T-helper 2 cell treated with Interferon-gamma antibody and Interleukin-4, amounts not matched to agents 5 μg/mL and 100 μg/mL, for 36 hours (primary cell): ENCODE measurements around the gene PUS10.

Experiments
- DNase-seq: peaks from one replicate; pipeline ENCODE4 v3.0.0; 2021; ENCODE audit warnings: low spot score
- H3K27ac Mint-ChIP-seq: one replicate; pipeline ENCODE4 v1.8.0; 2021; ENCODE audit warnings: mild to moderate bottlenecking, mixed read lengths
- H3K27me3 Mint-ChIP-seq: one replicate; pipeline ENCODE4 v1.8.0; 2021; ENCODE audit warnings: low read depth, mixed read lengths
- H3K36me3 Mint-ChIP-seq: one replicate; pipeline ENCODE4 v1.8.0; 2021; ENCODE audit warnings: low read depth, mixed read lengths
- H3K4me1 Mint-ChIP-seq: one replicate; pipeline ENCODE4 v1.8.0; 2021; ENCODE audit warnings: low read depth, mixed read lengths
- H3K4me3 Mint-ChIP-seq: one replicate; pipeline ENCODE4 v1.8.0; 2022; ENCODE audit warnings: mild to moderate bottlenecking, moderate library complexity, mixed read lengths
- H3K9me3 Mint-ChIP-seq: one replicate; pipeline ENCODE4 v1.8.0; 2021; ENCODE audit warnings: mixed read lengths

Gene PUS10

GRCh38 chr2:60972889-60973656 is 45.0 kb downstream of the PUS10 start:
- Mint-ChIP-seq H3K27me3 (no peaks in the 10 kb centered on the region), H3K27ac (no peak overlapping the region), H3K4me3 (no peak overlapping the region), H3K4me1 (peaks cover 15% of the 10 kb centered on the region), H3K9me3 (no peaks in the 10 kb centered on the region), H3K36me3 (peaks cover 2% of the 10 kb centered on the region)
- DNase-seq: no peak

DNA sequence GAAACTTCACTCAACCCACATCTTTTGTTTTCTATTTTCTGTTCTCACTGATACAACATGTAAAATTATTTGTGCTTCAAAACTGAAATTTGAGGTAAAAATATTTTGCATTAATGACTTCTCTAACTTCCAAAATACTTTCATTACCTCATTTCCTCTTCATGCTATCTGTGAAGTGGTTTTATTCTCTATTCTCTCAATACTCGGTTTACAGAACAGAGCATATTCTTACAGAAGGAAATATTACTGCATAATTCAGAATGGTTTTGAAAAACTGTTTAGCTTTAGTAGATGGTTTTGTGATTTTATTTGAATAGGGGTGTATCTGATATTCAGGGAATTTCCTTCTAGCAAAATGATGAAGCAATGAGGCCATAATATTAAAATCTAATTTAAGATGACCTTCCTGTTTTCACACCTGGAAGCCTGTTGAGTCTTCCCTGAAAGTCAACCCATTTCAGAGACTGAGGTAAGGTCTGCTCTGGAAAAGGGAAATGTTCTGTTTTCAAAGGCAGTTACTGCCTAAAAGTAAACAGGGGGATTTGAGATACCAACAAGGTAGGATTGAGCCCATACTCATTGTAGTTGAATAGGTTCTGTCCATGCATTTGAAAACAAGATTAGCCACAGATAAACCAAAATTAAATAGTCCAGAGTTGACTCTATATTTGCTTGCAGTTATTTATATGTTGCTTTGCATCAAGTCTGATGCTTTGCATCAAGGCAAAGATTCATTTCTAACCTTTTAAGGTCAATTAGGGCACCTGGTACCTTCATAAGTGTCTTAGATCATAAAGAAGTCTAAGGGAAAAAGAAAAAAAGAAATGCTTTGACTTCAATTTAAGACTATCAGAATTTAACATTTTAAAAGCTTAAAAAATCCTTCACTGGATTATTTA is 51.3 kb downstream of the PUS10 start:
- peaks cover 7% of the 10 kb centered on the region for H3K9me3 Mint-ChIP-seq
- peaks cover 23% of the 10 kb centered on the region for H3K36me3 Mint-ChIP-seq
- no peaks in the 10 kb centered on the region for H3K27me3 Mint-ChIP-seq
- H3K4me3 Mint-ChIP-seq: peak overlapping the region; percentile 57
- H3K27ac Mint-ChIP-seq: peak overlapping the region; percentile 32
- no peak for DNase-seq
- peaks cover 29% of the 10 kb centered on the region for H3K4me1 Mint-ChIP-seq

- no peaks in the 10 kb centered on the region for H3K27me3 Mint-ChIP-seq
- H3K27ac Mint-ChIP-seq: peak overlapping the region; percentile 88
- DNase-seq: no peak
- H3K4me1 Mint-ChIP-seq: peaks cover 26% of the 10 kb centered on the region
- peaks cover 7% of the 10 kb centered on the region for H3K9me3 Mint-ChIP-seq
- H3K36me3 Mint-ChIP-seq: peaks cover 25% of the 10 kb centered on the region
- H3K4me3 Mint-ChIP-seq: peak overlapping the region; percentile 42
Observed at GRCh38 chr2:60965499-60965785, 52.6 kb downstream of the PUS10 start.

DNA sequence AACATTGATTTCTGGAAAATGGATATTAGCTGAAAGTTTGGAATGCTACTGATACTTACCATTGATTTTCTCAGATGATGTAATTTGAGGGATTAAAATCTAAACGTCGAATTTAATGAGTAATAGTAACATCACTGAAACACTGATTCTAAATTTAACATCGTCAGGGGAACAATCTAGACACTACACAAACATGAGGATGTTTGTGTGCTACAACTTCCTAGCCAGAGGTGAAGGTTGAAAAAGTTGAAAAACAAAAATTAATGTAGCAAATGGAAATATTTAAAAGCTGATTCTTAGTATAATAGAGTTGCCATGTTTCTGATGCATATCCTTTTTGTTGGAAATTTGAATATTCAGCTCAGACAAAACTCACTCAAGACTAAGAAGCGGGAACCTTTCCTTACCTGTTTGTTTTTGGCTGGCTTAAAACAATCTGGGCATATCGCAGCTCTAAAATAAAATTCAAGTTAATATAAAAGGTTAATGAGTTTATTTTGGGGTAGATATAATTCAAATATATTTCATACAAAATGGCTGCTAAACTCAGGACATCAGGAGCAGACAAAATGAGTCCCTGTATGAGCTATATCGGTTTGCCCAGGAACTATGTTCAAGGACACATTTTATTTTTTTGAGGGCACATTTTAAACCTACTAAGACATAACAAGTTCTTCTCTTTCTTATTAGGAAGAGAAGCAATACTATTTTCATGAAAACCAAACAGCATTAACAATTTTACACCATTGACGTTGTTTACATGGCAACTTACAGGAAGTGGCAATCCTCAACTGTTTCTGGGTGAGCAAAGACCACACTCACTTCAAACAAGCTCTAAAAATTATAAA is 53.2 kb downstream of the PUS10 start:
- Mint-ChIP-seq H3K36me3 (peaks cover 25% of the 10 kb centered on the region), H3K27me3 (no peaks in the 10 kb centered on the region), H3K4me1 (peaks cover 26% of the 10 kb centered on the region), H3K4me3 (peak overlapping the region; percentile 42), H3K9me3 (peaks cover 7% of the 10 kb centered on the region), H3K27ac (peak overlapping the region; percentile 88)
- DNase-seq: no peak

DNA sequence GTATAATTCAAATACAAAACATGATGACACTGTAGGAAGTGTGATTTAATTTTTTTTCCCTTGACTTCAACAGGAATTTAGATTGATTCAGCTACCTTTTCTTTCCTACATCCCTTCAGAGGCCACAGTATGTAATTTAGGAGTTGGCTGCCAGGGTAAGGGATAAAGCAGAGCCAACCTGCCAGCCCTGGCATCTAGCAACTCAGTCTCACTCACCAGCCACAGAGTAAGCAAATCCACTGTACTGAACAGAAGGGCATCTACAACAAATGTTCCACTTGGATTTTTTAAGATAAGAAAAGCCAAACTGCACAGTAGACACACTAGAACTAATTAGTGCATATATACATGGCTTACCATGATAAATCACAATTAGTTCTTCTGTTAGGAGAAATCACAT is 54.9 kb downstream of the PUS10 start:
- peaks cover 23% of the 10 kb centered on the region for H3K36me3 Mint-ChIP-seq
- peaks cover 7% of the 10 kb centered on the region for H3K9me3 Mint-ChIP-seq
- peak overlapping the region; percentile 6 for H3K27ac Mint-ChIP-seq
- peaks cover 26% of the 10 kb centered on the region for H3K4me1 Mint-ChIP-seq
- no peaks in the 10 kb centered on the region for H3K27me3 Mint-ChIP-seq
- no peak overlapping the region for H3K4me3 Mint-ChIP-seq
- DNase-seq: no peak

DNA sequence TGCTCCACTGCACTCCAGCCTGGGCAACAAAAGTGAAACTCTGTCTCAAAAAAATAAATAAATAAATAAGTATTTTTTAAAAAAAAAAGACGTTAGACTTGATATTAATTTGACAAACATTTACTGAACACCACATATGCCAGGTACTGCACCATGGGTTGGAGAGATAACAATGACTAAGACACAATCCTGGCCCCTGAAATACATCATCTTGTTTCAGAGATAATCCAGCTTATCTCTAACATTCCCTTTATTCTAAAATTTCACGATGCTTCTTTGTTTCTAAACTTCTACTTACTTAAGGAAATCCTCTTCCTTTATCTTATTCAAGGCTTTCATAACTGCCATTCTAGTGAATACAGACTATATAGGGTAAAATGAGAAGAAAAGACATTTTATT is 55.5 kb downstream of the PUS10 start:
- peaks cover 21% of the 10 kb centered on the region for H3K36me3 Mint-ChIP-seq
- H3K27ac Mint-ChIP-seq: no peak overlapping the region
- peaks cover 7% of the 10 kb centered on the region for H3K9me3 Mint-ChIP-seq
- H3K4me1 Mint-ChIP-seq: peaks cover 24% of the 10 kb centered on the region
- no peaks in the 10 kb centered on the region for H3K27me3 Mint-ChIP-seq
- no peak overlapping the region for H3K4me3 Mint-ChIP-seq
- no peak for DNase-seq

GRCh38 chr2:60961457-60961856 is 56.6 kb downstream of the PUS10 start:
- DNase-seq: no peak
- H3K4me3 Mint-ChIP-seq: no peak overlapping the region

GRCh38 chr2:60960706-60961105 is 57.3 kb downstream of the PUS10 start:
- Mint-ChIP-seq H3K36me3 (peaks cover 13% of the 10 kb centered on the region), H3K9me3 (peaks cover 7% of the 10 kb centered on the region), H3K27ac (no peak overlapping the region), H3K27me3 (no peaks in the 10 kb centered on the region), H3K4me3 (no peak overlapping the region), H3K4me1 (peaks cover 13% of the 10 kb centered on the region)
- no peak for DNase-seq

More at GRCh38 chr2:60961457-60961856, 56.6 kb downstream of the PUS10 start:
- Mint-ChIP-seq H3K27me3 (no peaks in the 10 kb centered on the region), H3K4me1 (peaks cover 18% of the 10 kb centered on the region), H3K27ac (no peak overlapping the region), H3K36me3 (peaks cover 15% of the 10 kb centered on the region), H3K9me3 (peaks cover 7% of the 10 kb centered on the region)

DNA sequence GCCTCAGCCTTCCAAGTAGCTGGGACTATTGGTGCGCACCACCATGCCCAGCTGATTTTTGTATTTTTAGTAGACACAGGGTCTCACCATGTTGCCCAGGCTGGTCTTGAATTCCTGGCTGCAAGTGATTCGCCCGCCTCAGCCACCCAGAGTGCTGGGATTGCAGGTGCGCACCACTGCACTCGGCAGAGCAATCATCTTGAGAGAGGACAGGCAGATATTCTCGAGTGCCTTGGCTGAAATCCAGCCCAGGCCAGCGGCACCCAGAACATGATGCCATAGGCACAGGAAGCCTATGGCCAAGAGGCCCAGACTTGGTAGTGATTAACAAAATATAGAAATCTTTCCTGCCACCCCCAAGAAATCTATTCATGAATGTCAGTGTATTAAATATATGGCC is 58.6 kb downstream of the PUS10 start:
- no peak for DNase-seq

DNA sequence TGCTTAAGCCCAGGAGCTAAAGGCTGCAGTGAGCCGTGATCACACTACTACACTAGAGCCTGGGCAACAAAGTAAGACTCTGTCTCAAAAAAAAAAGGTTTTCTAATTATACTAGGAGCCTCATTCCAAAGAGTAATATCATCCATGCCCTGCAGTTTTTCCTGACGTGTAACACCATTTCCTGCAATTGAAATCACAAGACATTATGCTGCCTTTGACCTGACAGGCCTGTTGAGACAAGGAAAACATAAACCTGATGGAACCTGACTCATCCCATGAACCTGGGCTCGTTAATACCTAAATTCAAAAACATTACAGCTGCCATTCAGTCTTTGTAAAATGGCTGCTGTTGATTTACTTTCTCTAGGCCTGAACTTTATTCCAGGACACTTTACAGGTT is 59.3 kb downstream of the PUS10 start:
- Mint-ChIP-seq H3K4me1 (no peaks in the 10 kb centered on the region), H3K36me3 (peaks cover 12% of the 10 kb centered on the region), H3K27me3 (no peaks in the 10 kb centered on the region), H3K4me3 (no peak overlapping the region), H3K9me3 (peaks cover under 1% of the 10 kb centered on the region), H3K27ac (no peak overlapping the region)
- no peak for DNase-seq

More for the DNA sequence above, 58.6 kb downstream of the PUS10 start:
- H3K4me3 Mint-ChIP-seq: no peak overlapping the region
- no peaks in the 10 kb centered on the region for H3K27me3 Mint-ChIP-seq
- peaks cover 4% of the 10 kb centered on the region for H3K9me3 Mint-ChIP-seq
- no peak overlapping the region for H3K27ac Mint-ChIP-seq
- H3K4me1 Mint-ChIP-seq: peaks cover 4% of the 10 kb centered on the region
- peaks cover 11% of the 10 kb centered on the region for H3K36me3 Mint-ChIP-seq

DNA sequence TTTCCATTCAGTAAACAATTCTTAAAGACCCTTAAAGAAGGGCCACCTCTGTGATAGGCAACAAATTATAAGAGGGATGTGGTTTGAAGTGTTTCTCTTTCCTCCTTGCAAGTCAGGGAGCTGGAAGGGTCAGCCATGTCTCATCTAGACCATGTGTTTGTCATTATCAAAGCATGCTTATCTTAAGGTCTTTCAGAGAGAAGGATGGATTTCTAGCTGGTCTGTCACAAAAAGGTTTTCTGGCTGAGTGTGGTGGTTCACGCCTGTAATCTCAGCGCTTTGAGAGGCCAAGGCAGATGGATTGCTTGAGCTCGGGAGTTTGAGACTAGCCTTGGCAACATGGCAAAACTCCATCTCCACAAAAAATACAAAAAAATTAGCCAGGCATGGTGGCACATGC is 59.7 kb downstream of the PUS10 start:
- no peaks in the 10 kb centered on the region for H3K9me3 Mint-ChIP-seq

DNA sequence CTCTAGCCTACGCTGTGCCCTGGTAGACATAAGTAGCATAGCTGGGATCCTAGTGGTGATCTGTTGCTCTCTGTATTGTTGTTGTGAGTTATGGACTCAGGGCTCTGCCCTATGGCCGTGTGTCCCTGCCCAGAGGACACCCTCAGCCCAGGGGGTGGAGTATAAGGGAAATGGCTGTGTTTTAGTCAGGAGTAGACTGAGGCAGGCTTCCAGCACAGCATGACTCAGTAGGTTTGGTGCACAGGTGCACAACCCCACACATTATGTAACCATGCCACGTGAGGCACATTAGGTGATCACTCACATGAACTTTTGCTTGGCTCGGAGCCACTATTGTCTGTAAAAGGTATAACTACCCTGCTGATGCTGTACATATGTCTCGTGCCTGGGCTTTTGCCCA is 60.4 kb downstream of the PUS10 start:
- DNase-seq: no peak
- Mint-ChIP-seq H3K4me1 (no peaks in the 10 kb centered on the region), H3K27ac (no peak overlapping the region), H3K4me3 (no peak overlapping the region), H3K27me3 (no peaks in the 10 kb centered on the region), H3K9me3 (no peaks in the 10 kb centered on the region), H3K36me3 (peaks cover 17% of the 10 kb centered on the region)

More for the DNA sequence above, 59.7 kb downstream of the PUS10 start:
- Mint-ChIP-seq H3K4me1 (no peaks in the 10 kb centered on the region), H3K4me3 (no peak overlapping the region), H3K36me3 (peaks cover 15% of the 10 kb centered on the region), H3K27me3 (no peaks in the 10 kb centered on the region), H3K27ac (no peak overlapping the region)
- DNase-seq: no peak

DNA sequence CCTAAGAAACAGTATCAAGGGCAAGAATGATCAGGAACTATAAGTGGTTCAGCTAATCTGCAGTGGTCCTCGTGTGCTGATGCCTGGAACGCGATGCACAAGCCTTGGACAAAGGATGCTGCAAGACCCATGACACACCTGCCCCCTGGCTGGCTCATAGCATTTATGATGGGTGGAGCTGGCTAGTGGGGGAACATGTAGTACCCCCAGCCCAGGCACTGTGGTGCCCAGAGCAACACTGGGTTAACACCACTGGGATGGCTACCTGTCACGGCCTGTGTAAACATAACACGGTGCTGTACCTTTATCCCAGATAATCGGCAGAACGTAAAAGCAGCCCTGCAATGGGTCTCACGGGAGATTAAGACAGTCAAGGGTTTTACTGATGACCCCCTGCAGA is 60.8 kb downstream of the PUS10 start:
- no peak overlapping the region for H3K4me3 Mint-ChIP-seq
- H3K4me1 Mint-ChIP-seq: no peaks in the 10 kb centered on the region
- no peak overlapping the region for H3K27ac Mint-ChIP-seq
- no peaks in the 10 kb centered on the region for H3K27me3 Mint-ChIP-seq
- no peaks in the 10 kb centered on the region for H3K9me3 Mint-ChIP-seq
- peaks cover 16% of the 10 kb centered on the region for H3K36me3 Mint-ChIP-seq
- no peak for DNase-seq

DNA sequence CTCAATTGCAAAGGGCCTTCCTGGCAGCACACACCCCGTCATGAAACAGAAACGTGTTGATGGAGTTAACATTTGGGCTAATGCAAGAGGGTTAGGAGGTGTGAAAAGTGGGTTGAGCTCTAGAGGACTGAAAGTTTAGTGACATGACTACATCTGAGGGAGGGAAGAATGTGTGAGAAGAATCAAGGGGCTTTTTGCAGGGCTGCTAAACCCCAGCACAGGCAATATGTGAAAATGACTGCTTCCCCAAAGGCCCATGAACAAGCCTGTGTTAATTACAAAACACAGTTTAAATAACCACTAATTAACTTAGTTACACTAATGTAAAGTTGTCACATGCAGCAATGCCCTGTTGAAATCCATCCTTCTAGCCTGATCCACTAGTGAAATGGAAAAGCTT is 63.9 kb downstream of the PUS10 start:
- Mint-ChIP-seq H3K27me3 (no peaks in the 10 kb centered on the region), H3K27ac (no peak overlapping the region), H3K36me3 (peaks cover 20% of the 10 kb centered on the region), H3K9me3 (peaks cover 3% of the 10 kb centered on the region), H3K4me3 (no peak overlapping the region), H3K4me1 (peaks cover 7% of the 10 kb centered on the region)
- DNase-seq: no peak
